Brain microvascular endothelial cell (primary cell): Measurements from ENCODE around the gene ATOSB.

Experiments
- DNase-seq: peaks from one replicate; pipeline ENCODE4 v3.0.0-alpha.2; 2020
- H3K27ac ChIP-seq: fragments of 250-450 bp; sonication (Bioruptor Pico); 2 replicates; pipeline ENCODE4 v1.5.1; 2020; ENCODE audit warnings: mild to moderate bottlenecking, moderate library complexity
- H3K27me3 ChIP-seq: fragments of 250-450 bp; sonication (Bioruptor Pico); replicated peaks from 2 replicates; pipeline ENCODE4 v1.5.1; 2020; ENCODE audit warnings: mild to moderate bottlenecking
- H3K36me3 ChIP-seq: fragments of 250-450 bp; sonication (Bioruptor Pico); replicated peaks from 2 replicates; pipeline ENCODE4 v1.5.1; 2020; ENCODE audit warnings: mild to moderate bottlenecking
- H3K4me3 ChIP-seq: 2 replicates; pipeline ENCODE4 v1.5.1; 2011; ENCODE audit warnings: low read depth, mild to moderate bottlenecking, control low read depth, low read length, moderate library complexity
- CTCF ChIP-seq: IDR thresholded peaks from 2 replicates; pipeline ENCODE4 v1.5.1; 2011; ENCODE audit warnings: low read depth, mild to moderate bottlenecking, moderate library complexity, low read length, control low read depth, inconsistent platforms; ENCODE audit errors: missing control alignments
- in situ Hi-C: cut with HindIII; loops from 2 replicates; pipeline ENCODE4 v1.10.0; 2017; ENCODE audit warnings: low sequenced_read_pairs, low pct_ligation_motif_present

Gene ATOSB

GRCh38 chr9:35057271-35057620, 58.4 kb downstream of the ATOSB start:
- no peak overlapping the region for H3K4me3 ChIP-seq
- in situ Hi-C loops: no loop called here
- H3K27me3 ChIP-seq: no peaks in the 10 kb centered on the region
- TF ChIP-seq CTCF: no peak
- no peak overlapping the region for H3K27ac ChIP-seq
- H3K36me3 ChIP-seq: peaks cover 88% of the 10 kb centered on the region
- DNase-seq: no peak

GRCh38 chr9:35056571-35057270, 58.9 kb downstream of the ATOSB start:
- H3K27me3 ChIP-seq: no peaks in the 10 kb centered on the region
- peaks cover 87% of the 10 kb centered on the region for H3K36me3 ChIP-seq
- no peak overlapping the region for H3K27ac ChIP-seq
- no peak overlapping the region for H3K4me3 ChIP-seq
- in situ Hi-C loops: no loop called here
- DNase-seq: no peak
- TF ChIP-seq CTCF: no peak

GRCh38 chr9:35054871-35055644, 60.6 kb downstream of the ATOSB start:
- in situ Hi-C loops: no loop called here
- Histone ChIP-seq H3K36me3 (peaks cover 75% of the 10 kb centered on the region), H3K27ac (no peak overlapping the region), H3K27me3 (no peaks in the 10 kb centered on the region), H3K4me3 (no peak overlapping the region)
- no peak for DNase-seq
- no peak for TF ChIP-seq CTCF

GRCh38 chr9:35054185-35054835, 61.4 kb downstream of the ATOSB start:
- Histone ChIP-seq H3K36me3 (peaks cover 68% of the 10 kb centered on the region), H3K27ac (no peak overlapping the region), H3K4me3 (no peak overlapping the region), H3K27me3 (no peaks in the 10 kb centered on the region)
- DNase-seq: no peak
- TF ChIP-seq CTCF: no peak
- in situ Hi-C loops: no loop called here
